GM19328 (cell line): ENCODE data around the gene SEC24B.
A peak's percentile ranks its signal among the peaks of the same experiment; 100 is the strongest.
"Not testable (repeated sequence)": the region's sequence is repeated elsewhere in the genome, so short reads cannot be mapped to it uniquely, and the experiment has no call there.

Experiments
- ATAC-seq: cut with Tn5 transposase; IDR thresholded peaks from one replicate; pipeline ENCODE4 v1.9.1; 2021; ENCODE audit warnings: mild to moderate bottlenecking, moderate library complexity; ENCODE audit not compliant: unreplicated experiment

SEC24B gene

DNA sequence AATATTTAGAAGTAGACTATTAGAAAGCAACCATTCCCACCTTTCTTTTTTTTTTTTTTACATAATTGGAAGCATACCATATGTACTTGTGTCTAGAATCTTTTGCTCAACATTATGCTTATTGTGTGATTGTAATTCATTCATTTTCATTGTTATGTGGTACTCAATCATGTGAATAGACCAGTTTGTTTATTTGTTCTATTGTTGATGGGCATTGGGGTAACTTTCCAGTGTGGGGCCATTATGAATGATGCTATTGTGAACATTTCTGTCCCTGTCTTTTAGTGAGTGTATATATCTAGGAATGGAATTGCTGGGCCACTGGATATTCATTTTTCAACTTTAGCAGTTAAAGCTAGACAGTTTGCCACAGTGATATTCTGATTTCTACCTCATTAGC is 63.9 kb downstream of the SEC24B start:
- ATAC-seq: no peak

DNA sequence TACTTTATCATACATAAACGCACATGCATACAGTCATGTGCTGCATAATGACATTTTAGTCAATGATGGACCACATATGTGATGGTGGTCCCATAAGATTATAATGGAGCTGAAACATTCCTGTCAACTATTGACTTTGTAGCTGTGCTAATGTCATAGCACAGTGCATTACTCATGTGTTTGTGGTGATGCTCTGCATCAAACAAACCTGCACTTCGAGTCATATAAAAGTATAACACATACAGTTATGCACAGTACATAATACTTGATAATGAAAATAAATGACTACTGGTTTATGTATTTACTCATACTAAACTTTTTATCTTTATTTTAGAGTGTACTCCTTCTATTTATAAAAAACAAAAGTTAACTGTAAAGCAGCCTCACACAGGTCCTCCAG is 65.9 kb downstream of the SEC24B start:
- no peak for ATAC-seq

DNA sequence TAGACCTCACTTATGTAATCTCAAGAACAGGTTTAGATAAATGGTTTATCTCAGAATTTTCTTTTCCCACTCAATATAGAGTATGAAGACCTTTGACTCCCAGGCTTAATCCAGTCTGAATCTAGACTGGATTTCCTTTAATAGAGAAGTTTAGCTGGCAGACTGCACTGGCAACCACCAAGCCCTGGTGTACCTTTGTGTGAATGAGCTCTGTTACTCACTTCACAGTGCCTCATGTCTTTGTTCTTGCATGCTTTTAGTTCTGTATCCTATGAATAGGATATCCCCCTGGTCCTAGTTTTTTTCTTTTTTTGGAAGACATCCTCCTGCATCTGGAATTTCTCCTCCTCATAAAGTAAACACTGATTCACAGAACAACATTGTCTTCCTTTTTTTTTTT is 73.3 kb downstream of the SEC24B start:
- no peak for ATAC-seq

DNA sequence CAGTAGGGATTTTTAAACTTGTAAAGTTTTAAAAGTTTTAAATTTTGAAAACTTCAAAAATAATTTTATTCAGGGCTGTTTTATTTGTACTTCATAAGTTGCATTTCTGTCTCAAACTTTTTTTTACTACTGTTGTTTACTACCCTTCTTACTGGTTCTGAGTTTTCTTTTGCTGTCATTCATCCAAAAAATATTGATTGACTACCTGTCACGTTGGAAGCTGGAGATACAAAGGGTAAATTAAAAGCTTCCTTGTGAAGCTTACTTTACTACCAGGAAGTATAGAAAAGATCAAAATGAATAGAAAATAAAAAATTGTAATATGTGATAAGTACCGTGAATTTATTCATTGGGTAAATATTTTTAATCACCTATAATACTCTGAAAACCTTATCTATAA is 77.1 kb downstream of the SEC24B start:
- ATAC-seq: no peak

DNA sequence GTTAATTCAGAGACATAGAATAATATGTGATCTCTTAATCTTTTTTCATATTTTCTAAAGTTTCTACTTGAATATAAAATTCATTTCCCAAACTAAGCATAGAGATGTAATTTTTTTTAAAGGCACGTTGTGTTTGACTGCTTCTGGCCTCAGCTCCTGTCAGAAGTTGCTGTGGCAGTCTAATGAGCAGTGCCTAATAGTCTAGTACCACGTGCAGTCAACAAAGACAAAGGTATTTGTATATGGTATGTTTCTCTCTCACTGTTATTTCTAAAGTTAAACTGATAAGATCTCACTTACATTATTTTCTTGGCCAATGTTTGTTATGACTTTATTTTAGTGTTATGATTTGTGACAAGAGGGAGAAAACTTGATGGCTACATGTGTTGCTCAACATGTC is 77.8 kb downstream of the SEC24B start:
- ATAC-seq: no peak

DNA sequence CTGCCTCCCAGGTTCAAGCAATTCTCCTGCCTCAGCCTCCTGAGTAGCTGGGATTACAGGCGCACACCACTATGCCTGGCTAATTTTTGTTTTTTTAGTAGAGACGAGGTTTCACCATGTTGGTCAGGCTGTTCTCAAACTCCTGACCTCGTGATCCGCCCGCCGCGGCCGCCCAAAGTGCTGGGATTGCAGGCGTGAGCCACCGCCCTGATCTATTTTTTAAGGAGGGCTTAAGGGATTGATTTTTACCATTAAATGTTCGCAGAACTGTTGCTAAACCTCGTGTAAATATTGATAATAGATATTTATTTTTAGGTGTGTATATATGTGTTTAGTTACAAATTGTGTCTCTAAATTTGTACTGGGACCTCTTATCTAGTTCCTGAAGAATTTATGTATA is 79.8 kb downstream of the SEC24B start:
- ATAC-seq: not testable (repeated sequence)

DNA sequence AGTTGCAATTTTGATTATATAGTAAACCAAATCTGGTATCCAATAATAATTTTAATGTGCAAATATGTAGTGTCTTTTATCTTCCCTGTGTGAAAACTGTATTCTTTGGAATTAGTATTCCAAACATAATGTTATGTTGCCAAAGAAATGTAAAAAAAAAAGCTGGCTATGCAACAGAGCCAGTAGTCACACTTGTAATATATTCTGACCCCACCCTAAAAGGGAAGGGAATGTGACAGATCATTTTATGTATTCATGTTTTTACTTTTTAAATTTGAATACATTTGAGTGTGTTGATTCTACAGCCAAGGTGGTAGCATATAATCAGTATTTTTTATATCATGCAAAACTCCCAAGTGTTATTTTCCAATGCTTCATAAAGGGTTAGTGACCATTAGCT is 98.6 kb downstream of the SEC24B start:
- ATAC-seq: no peak

DNA sequence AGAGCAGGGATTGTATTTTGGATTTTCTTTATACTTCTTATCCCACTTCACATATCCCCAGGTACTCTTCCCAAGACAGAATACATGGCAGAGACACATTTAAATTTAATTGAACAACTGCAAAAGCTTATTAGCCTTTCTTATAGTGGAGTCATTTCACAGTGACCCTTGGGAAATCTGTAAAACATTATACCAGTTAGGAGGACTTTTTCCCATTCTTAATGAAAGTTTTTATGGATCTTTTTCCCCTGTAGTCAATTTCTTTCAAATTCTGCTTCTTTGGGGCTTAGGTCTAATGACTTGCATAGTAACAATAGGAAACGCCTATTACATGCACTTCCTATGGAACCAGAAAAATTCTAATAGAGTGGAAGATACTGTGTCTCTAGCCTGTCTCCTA is 111.8 kb downstream of the SEC24B start:
- no peak for ATAC-seq

DNA sequence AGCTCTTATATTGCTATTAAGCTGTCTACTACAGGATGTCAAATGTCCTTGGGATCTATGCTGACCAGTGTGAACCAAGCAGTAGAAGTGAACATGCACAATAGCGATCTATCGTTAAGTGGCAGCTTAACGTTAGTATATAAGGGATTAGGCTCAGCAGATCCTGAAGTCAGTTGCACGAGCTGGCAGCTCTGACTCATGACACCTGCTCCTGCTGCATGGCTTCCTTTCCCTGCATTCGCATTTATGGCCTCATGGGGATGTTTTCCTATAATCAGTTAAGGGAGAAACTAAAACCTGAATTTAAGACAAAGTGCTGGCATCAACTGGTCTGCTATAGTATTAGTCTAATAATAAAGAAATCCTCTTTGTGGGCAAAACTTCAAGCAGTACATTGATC is 113.8 kb downstream of the SEC24B start:
- ATAC-seq: no peak

DNA sequence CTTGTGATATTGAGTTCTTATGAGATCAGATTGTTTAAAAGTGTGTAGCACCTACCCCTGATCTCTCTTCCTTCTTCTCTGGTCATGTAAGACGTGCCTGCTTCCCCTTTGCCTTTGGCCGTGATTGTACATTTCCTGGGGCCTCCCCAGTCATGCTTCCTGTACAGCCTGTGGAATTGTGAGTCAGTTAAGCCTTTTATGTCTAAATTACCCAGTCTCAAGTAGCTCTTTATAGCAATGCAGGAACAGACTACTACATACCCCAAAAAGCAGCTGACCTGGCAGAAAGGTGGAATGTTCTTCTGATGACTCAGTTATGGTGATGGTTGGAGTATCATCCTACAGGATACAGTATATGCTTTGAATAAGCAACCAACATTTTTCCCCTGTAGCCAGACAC is 115.0 kb downstream of the SEC24B start:
- ATAC-seq: no peak

DNA sequence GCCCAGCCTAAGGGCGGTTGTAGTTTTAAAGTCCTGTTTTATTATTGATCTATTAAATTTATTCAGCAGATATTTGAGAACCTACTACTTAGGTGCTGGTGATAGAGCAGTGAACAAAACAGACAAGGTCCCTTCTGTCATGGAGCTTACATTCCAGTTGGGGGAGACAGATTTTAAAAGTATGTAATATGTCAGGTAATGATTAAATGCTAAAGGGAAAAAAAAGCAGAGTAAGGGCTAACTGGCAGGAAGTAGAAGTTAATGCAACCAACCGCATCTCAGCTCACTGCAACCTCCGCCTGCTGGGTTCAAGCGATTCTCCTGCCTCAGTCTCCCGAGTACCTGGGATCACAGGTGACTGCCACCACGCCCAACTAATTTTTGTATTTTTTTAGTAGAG is 118.6 kb downstream of the SEC24B start:
- ATAC-seq: no peak

DNA sequence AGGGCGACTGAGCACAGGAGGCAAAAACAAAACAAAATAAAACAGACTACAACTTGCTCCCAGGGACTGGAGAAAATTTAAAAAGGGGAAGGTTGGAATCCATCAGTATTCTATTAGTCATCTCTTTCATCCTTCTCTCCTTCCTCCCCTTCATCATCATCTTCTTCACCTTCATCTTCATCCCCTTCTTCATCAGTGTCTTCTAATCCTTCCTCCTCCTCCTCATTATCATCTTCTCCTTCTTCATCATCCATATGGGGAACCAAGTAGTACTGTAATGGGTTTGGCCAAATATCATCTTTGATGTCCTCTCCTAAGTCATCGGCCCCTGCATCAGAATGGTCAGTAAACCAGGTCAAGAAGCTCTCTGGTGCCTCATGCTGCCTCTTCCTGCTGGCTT is 119.5 kb downstream of the SEC24B start:
- no peak for ATAC-seq

DNA sequence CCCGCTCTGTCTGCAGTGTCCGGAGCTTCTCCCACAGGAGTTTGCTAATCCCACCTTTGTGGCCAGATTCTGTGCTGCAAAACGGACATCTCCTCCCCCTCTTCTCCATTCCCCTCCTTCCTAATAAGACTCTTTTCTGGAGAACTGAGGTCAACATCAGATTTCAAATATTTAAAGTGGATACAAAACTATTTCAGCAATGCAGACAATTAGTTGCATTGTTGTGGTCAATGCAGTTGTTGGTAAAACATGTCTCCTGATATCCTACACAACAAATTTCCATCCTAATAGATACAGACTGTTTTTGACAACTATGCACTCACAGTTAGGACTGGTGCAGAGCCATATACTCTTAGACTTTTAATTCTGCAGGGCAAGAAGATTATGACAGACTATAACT is 121.4 kb downstream of the SEC24B start:
- no peak for ATAC-seq

DNA sequence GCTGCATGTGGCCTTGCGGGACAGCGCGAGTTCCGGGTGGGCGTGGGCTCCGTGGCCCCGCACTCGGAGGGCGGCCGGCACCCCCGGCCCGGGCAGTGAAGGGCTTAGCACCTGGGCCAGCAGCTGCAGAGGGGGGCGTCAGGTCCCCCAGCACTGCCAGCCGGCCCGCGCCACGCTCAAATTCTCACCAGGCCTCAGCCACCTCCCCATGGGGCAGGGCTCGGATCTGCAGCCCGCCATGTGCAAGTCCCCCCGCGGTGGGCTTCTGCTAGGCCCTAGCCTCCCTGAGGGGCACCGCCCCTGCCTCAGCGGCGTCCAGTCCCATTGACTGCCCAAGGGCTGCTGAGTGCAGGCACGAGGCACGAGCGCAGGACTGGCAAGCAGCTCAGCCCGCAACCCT is 123.8 kb downstream of the SEC24B start:
- ATAC-seq: no peak

DNA sequence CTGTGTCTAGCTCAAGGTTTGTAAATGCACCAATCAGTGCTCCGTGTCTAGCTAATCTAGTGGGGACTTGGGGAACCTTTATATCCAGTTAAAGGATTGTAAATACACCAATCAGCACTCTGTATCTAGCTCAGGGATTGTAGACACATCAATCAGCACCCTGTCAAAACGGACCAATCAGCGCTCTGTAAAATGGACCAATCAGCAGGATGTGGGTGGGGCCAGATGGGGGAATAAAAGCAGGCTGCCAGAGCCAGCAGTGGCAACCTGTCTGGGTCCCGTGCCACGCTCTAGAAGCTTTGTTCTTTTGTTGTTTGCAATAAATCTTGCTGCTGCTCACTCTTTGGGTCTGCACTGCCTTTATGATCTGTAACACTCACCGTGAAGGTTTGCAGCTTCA is 124.5 kb downstream of the SEC24B start:
- ATAC-seq: not testable (repeated sequence)

DNA sequence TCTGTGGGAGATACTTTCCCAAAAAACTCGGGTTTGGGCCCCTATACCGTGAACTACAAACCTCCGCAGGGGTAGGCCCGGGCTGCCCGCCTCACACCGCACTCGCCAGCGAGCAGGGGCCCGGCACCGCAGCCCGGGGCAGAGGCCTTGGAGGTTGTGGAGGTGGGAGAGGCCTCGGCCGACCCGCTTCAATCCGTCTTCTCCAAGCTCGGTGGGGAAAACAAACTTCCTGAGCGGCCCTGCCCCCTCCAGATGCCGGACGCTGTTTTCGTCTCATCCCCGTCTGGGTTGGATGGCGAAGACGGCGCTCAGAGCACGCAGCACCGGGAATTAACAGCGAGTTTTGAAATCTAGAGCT is 126.0 kb downstream of the SEC24B start:
- ATAC-seq: peak; percentile 19

DNA sequence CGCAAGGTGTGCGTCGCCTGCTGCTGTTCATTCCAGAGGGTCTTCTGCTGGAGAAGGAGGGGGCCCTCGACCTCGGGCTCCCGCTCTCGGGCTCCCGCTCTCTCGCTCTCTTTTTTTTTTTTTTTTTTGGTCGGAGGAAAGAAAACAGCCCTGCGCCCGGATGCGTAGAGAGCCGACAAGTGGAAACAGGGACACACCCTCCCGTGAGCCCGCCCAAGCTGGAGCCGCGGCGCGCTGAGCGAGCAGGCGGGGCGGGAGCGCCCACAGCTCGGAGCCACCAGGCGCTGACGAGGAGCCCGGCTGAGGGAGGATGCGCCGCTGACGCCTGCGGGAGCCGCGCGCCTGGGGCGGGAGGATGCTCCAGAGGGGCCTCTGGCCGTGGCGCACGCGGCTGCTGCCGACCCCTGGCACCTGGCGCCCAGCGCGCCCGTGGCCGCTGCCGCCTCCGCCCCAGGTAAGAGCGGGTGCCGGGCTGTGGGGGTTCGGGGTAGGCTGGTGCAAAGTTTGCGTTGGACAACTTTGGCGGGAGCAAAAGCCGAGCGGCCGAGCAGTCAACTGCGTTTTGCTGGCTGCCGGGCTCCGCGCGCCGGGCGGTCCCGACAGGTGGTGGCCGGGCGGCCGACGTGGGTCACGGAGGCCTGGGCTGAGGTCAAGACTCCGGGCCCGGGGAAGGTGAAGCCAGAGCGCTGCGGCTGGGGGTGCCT is 126.5 kb downstream of the SEC24B start, which contains the start of gene MCUB:
TSS of gene MCUB (plus strand) at position 264 of the 704 bp plus-strand sequence. CDS start at position 356, 92 bp downstream.
- peak; percentile 90 for ATAC-seq

DNA sequence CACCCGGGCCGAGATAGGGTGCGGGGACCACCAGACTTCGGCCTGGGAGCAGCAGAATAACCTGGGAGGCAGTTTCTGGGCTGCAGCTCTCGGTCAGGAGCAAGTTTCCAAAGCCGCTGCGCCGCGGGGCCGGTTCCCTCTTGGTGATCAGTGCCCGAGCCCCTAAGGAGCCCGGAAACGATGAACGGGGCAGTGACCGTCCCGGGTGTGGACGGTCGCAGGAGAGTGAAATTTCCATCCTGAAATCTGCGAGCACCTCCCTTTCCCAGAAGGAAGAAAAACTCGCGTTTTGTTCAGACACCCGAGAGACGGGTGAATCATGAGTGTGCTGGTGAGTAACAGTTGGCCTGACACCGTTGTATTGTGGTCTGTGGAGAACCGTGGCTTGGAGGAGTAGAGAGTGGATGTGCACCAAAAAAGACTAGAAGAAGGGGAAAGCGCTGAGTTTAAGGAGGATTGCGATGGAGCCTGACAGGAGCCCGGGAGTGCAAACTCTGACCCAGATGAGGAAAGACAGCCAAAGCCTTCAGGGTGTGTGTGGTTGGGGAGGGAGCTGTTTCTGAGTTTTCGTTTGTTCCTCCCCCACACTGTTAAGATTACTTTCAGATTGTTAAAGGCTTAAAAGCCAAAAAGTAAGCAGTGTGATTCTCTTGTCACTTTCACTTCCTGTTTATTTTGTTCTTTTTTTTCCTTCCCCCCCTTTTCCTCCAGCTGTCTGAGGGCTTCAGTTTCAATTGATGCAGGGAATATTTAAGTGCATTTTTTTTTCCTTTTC is 127.3 kb downstream of the SEC24B start:
- peak; percentile 56 for ATAC-seq

DNA sequence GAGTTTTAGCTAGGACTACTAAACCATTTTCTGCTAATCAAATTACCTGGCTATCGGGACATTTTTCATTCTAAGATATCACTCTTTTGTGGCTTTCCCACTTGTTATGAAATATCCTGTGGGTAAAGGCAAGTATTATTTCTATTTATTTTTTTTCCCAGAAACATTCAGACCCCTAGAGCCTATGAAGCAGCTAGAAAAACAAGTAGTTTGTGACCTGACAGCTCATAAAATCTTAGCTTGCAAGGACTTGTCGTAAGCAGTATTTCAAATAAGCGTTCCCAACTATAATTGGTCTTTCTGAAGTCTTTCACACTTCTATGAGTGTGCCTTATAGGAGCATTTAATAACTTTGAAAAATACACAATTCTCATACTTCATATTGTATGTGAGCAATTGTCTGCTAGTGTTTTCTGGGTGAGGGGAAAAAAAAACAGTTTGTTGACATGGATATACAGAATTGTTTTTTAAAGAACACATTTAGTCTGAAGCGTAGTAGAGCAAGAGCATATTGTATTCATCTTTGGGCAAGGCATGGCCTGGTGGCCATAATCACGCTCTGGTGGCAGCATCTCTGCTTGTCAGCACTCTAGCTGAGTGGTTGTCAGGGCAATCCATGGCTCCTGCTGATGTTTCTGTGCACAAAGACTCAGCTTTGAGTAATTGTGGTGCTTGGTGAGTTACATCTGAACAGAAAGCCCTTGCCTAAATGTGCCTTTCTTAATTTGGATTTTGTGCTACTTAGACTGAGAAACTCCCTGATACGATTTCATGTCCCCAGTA is 129.0 kb downstream of the SEC24B start:
- no peak for ATAC-seq

DNA sequence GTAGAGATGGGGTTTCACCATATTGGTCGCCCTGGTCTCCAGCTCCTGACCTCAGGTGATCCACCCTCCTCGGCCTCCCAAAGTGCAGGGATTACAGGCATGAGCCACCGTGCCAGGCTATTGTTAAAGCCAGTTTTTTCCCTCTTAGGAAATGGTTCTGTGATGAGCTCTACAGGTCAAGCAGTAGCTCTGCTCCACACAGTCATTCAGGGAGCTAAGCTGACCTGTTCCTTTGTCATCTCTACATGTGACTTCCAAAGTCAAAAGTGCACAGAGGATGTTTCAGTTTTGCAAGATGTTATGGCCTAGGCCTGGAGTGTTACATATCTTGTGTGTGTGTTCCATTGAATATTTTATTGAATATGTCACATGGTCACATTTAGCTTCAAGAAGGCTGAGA is 137.9 kb downstream of the SEC24B start:
- ATAC-seq: no peak

DNA sequence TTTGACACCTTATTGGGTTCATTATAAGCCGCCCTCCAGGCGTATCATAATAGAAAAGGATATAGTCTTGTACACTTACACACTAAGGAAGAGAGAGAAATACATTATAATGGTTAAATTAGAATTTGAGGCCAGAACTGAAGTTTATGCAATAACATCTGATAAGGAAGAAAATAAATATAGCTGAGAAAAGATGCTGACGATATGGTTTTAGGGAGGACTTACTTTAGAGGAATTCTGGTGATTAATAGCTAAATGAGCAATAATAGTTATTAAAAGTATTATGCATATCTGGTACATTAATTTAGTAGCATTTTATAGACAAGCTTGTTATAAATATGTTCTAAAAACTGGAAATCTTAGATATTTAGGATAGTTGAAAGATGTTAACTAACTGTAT is 138.5 kb downstream of the SEC24B start:
- no peak for ATAC-seq

DNA sequence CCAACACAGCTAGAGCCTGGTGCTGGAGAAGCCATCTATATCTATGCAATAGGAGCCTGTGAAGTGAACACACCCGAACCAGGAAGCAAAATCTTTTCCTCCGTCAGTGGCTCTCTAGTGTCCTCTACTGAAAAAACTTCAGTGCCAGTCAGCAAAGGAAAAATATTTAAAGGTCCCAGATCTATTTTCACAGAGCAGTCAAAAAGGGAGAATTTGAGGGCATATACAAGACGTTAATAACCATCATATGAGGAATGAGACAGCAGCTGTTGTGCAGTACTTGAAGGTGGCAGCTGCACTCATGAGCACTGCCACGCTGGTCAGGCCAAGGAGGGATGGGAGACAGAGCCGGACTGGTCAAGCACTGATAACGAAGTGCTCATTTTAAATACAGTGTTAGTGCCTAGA is 140.8 kb downstream of the SEC24B start:
- ATAC-seq: no peak
